CD4-positive, alpha-beta T cell treated with Interferon alpha-2 for 1 hour (primary cell): ENCODE results near the gene COASY.
A peak's percentile ranks its signal among the peaks of the same experiment; 100 is the strongest.
"Not testable (repeated sequence)": the region's sequence is repeated elsewhere in the genome, so short reads cannot be mapped to it uniquely, and the experiment has no call there.

Source experiments
- DNase-seq, 2 donors: peaks; one replicate each; pipeline ENCODE4 v3.0.0-alpha.2; 2020 to 2022

The COASY gene

DNA sequence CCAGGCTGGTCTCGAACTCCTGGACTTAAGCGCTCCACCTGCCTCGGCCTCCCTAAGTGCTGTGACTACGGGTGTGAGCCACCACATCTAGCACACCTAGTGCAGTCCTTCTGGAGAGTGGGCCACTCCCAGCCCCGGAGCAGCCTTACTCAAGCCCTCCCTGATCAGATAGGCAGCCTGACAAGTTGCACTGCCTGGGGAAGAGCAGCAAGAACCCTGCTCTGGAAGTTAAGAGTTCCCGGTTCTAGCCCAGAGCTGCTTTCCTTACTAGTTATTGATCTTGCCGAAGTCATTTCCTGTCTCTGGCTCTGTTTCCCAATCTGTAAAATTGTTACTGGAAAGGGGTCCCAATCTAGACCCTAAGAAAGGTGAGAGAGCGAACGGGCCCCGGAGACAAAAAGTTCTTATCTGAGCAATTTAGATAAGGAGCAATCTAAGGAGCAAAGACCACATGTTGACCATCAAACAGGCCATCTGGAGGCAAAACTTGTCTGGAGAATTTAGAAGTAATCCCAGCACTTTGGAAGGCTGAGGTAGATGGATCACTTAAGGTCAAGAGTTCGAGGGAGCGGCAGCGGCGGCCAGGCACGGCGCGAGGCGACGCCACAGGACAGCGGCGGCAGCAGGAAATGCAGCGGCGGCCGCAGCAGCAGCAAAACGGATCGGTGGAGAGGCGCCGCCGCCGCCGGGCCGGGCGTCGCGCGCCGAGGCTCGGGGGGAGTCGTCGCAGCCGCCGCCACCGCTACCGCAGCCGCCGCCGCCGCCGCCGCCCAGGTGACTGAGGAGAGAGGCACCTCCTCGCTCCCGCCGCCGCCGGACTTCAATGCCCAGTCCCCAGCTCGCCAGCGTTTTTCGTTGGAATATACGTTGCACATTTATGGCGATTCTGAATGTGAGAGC, 30.2 kb upstream of the COASY start:
- DNase-seq, result peak; percentile 47 to 64

DNA sequence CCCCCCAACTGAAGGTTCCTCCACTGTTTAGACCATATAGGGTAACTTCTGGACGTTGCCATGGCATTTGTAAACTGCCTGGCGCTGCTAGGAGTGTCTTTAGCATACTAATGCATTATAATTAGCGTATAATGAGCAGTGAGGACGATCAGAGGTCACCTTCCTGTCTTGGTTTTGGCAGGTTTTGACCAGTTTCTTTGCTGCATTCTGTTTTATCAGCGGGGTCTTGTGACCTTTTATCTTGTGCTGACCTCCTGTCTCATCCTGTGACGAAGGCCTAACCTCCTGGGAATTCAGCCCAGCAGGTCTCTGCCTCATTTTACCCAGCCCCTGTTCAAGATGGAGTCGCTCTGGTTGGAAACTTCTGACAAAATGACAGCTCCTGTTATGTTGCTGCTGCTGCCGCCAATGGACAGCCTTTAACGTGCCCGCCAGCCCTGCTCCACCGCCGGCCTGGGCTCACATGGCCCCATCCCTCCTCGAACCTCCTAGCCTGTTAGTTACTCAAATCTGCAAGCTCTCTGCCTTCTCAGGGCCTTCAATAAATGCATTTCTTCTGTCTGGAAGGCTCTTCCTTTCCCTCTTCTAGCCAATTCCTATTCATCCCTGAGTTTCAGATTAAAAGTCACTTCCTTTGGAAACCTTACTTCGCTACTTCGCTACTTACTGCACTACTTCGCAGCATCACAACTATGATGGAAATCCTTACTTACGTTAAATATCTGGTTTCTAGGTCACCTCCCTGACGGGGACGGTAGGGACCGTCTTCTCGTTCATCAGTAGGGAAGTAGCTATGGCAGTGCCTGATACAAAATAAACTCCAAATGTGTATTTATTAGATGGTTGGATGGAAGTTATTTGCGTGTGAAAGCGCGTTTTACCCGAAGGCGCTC, 26.5 kb upstream of the COASY start:
- no peak for DNase-seq

DNA sequence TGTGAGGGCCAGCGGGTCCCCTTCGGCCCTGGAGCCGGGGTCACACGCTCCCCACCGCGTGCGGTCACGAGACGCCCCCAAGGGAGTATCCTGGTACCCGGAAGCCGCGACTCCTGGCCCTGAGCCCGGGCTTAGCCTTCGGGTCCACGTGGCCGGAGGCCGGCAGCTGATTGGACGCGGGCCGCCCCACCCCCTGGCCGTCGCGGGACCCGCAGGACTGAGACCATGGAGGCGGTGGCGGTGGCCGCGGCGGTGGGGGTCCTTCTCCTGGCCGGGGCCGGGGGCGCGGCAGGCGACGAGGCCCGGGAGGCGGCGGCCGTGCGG, 25.9 kb upstream of the COASY start, which contains the start of gene NAGLU:
NAGLU (plus strand) TSS at position 194 of the 324 bp plus-strand sequence; CDS start at position 226, 32 bp downstream.
- DNase-seq, result peak; percentile 80 to 81

DNA sequence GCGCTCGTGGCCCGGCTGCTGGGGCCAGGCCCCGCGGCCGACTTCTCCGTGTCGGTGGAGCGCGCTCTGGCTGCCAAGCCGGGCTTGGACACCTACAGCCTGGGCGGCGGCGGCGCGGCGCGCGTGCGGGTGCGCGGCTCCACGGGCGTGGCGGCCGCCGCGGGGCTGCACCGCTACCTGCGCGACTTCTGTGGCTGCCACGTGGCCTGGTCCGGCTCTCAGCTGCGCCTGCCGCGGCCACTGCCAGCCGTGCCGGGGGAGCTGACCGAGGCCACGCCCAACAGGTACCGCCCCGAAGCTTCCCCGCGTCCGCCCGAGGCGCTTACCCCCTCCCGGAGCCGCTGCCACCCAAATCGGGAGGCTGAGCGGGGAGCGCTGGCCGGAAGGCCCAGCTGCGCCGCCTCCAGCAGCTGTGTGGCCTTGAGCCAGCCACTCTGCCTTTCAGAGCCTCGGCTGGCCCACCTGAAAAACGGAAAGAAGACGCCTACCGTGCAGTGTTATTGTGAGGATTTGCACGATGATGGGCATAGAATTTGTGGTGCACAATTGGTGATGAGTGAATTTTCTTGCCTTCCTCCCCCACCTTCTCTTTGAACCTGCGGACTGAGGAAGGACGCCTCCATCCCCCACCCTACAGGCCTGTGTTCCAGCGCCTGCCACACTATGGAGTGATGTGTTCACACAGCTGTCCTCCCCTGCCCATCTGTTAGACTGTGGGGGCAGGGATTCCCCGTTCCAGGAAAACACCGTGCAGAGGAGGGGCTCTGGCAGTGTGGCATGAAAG, 25.4 kb upstream of the COASY start:
- DNase-seq, result peak; percentile 55 to 70

DNA sequence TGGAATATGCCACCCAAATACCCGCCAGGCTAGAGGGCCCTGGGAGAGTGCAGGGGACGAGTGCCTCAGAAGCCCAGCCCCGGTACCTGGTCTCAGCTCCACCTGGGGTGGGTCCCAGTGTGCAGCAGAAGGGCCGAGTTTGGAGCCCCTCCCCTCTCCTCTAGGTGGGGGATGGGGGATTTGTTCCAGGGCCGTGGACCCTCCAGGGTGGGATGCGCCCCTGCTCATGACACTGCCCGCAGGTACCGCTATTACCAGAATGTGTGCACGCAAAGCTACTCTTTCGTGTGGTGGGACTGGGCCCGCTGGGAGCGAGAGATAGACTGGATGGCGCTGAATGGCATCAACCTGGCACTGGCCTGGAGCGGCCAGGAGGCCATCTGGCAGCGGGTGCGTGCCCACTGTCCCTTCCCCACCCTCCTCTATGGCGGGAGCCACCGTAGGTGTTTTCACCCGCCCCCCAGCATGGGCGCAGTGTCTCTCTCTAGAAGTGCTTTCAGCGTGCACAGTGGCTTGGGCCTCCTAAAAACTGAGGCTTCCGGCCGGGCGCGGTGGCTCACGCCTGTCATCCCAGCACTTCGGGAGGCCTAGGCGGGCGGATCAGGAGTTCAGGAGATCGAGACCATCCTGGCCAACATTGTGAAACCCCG, 24.7 kb upstream of the COASY start:
- DNase-seq, result no peak

DNA sequence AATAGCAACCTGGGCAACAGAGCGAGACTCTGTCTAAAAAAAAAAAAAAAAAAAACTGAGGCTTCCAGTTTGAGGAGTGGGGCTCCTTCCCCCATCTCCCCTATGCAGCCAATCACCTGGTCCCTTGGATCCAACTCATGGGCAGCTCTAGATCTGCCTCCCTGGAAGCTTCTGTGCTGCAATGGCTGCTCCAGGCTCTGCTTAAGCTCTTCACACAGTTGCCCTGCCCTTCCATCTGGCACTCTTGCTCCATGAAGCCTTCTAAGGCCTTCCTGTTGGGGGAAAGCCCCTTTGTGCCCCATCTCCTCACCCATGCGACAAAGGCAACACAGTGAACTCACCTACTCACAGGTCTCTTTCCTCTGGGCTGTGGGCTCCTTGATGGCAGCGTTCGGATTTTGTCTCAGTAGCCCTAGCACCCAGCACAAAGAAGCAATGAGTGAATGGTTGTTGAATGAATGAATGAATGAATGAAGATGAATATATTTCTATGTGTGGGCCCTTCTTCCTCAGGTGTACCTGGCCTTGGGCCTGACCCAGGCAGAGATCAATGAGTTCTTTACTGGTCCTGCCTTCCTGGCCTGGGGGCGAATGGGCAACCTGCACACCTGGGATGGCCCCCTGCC, 24.0 kb upstream of the COASY start:
- DNase-seq, result no peak

DNA sequence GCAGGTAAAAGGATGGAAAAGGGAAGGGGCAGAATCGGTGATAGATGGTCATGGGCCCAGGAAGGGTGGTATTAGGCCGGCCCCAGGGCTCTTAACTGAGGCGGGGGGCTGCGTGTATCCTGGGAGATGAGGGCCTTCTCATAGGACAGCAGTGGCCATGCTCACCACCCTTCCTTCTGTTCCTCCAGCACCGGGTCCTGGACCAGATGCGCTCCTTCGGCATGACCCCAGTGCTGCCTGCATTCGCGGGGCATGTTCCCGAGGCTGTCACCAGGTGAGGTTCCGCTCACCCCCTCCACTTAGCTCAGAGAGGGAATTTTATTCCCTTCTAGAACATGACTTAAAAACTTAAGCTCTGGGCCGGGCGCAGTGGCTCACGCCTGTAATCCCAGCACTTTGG, 23.5 kb upstream of the COASY start:
- no peak for DNase-seq

DNA sequence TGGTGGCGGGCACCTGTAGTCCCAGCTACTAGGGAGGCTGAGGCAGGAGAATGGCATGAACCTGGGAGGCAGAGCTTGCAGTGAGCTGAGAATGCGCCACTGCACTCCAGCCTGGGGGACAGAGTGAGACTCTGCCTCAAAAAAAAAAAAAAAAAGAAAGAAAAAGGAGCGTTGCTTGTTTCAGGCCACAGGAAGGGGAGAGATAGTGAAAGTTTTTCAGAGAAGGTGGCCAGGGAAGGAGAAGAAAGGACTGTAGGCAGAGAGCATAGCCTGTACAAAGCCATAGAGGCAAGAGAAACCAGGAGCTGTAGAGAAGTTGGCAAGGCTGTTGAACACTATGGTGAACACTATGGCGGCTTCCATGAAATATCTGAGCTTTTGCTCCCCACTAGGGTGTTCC, 21.4 kb upstream of the COASY start:
- DNase-seq, result not testable (repeated sequence)

DNA sequence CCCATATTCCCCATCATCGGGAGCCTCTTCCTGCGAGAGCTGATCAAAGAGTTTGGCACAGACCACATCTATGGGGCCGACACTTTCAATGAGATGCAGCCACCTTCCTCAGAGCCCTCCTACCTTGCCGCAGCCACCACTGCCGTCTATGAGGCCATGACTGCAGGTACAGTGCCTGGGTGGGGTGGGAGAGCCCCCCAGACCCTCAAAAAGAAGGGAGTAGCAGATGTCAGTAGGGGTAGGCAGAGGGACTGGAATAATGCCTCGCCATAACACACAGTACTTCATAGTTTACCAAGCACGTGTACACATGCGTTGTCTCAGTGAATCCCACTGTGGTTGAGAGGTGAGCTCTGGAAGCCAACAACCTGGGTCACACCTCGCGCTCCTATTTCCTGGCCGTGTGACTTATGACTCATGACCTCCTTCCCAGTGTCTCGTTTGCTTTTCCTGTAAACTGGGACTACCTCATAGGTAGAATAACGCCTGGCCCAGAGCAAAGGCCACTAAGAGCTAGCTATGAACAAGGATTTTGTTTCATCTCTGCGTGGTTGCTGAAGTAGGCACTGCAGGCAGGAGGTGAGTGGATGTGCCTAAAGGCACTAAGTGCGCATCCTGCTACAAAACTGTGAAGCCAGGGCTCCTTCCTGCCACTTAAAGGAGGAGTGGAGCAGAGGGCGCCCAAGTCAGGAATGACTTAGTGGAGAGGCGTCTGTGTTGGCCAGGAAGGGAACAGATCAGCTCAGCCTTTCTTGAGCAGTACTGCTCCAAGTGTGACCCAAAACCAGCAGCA, 20.7 kb upstream of the COASY start:
- peak; percentile 22 to 55 for DNase-seq

DNA sequence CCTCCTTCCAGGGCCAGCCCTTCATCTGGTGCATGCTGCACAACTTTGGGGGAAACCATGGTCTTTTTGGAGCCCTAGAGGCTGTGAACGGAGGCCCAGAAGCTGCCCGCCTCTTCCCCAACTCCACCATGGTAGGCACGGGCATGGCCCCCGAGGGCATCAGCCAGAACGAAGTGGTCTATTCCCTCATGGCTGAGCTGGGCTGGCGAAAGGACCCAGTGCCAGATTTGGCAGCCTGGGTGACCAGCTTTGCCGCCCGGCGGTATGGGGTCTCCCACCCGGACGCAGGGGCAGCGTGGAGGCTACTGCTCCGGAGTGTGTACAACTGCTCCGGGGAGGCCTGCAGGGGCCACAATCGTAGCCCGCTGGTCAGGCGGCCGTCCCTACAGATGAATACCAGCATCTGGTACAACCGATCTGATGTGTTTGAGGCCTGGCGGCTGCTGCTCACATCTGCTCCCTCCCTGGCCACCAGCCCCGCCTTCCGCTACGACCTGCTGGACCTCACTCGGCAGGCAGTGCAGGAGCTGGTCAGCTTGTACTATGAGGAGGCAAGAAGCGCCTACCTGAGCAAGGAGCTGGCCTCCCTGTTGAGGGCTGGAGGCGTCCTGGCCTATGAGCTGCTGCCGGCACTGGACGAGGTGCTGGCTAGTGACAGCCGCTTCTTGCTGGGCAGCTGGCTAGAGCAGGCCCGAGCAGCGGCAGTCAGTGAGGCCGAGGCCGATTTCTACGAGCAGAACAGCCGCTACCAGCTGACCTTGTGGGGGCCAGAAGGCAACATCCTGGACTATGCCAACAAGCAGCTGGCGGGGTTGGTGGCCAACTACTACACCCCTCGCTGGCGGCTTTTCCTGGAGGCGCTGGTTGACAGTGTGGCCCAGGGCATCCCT, 18.5 kb upstream of the COASY start:
- no peak for DNase-seq

DNA sequence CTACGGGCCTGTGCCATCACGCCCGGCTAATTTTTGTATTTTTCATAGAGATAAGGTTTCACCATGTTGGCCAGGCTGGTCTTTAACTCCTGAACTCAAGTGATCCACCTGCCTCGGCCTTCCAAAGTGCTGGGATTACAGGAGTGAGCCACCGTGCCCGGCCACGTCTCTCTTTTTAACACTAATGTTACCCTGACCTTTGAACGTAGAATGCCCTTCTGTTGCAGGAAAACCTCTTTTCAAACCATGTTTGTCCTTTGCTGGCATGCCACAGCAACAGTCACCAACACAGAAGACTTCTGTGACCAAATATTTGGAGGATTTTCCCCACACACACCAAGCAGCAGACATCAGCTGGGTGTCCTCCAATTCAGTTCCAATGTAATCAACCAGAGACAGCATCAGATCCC, 17.1 kb upstream of the COASY start:
- no peak for DNase-seq

DNA sequence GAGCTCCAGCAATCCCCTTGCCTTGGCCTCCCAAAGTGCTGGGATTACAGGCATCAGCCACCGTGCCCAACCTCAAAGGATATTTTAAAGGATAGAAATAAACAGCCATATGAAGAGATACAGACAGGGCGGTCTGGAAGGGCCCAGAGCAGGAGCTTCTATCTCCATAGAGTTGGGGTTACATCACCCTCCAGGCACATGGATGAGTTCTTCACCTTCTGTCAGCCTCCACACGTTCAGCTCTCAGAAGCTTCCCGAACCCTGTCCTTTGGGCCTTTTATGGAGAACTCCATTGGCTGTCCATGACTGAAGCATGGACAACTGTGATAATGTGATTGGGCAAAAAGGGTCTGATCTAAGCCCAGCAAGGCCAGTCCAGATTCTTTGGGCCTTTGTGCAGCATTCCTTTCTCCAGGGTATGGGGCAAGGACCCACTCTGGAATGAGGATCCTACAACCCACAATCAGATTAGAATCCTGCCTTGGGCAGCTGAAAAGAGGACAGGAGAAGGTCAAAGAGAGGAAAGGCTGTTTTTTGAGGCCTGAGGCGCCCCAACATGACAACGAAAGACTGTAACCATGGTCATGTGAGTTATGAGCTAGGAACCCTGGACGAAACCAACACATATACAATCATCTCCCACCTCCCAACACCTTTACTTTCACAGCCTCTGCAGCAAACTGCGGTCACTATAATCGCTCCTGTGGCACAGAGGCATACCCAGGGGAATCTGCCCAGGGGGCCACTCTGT, 16.0 kb upstream of the COASY start:
- not testable (repeated sequence) for DNase-seq

DNA sequence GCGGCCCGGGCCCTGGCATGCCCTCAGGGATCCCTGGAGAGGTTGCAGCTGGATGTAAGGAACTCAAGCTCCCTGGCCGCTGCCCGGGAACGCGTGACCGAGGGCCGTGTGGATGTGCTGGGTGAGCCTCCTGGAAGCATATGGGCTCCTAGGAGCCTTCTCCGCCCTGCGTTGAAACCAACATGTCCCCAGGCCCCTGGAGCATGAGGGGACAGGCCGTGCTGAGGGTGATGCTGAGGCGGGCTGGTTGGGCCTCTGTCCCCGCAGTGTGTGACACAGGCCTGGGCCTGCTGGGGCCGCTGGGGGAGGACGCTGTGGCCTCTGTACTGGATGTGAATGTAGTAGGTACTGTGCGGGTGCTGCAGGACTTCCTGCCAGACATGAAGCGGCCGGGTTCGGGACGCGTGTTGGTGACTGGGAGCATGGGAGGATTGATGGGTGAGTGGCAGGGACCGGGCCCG, 14.9 kb upstream of the COASY start:
- DNase-seq, result no peak

DNA sequence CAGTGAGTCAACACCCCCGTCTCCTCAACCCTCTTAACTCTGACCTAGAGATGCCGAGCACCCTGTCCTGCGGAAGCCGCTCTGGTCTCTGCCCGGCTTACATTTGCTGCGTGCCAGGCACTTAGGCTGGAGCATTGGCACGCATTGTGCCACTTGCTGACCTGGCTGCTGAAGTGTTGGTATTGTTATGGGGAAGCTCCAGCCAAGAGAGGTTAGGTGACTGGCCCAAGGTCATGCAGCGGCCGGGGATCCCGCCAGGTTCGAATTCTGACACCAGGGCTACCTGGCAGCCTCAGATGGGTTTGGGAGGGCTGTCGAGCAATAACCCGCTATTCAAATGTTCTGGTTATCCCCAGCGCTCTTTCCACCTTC, 14.3 kb upstream of the COASY start:
- DNase-seq, result no peak

DNA sequence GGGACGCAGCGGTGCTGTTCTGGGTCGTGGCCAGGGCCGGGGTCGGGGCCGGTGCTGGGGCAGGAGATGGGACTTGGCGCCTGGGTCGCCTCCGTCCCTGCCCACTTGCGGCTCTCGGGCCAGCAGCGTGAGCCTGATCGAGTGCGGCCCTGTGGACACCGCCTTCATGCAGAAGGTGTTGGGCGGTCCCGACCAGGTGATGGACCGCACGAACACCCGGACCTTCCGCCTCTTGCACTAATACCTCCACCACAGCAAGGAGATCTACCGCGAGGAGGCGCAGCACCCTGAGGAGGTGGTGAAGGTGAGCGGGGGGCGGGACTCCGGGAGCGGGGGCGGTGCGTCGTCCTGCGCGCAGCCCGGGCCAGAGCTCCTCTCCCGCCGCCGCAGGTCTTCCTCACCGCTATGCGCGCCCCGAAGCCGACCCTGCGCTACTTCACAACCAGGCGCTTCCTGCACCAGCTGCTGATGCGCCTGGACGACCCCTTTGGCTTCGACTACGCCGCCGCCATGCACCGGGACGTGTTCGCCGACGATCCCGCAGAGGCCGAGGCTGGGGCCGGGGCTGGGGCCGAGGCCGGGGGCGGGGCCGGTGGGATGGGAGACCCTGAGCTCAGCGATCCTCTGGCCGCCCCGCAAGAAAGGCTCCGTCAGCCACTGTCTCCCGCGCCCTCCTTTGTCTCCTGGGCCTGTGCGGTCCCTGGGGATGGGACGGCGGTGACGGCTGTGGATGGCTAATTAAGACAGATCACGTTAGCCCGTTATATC, 13.7 kb upstream of the COASY start:
- peak; percentile 81 to 82 for DNase-seq

DNA sequence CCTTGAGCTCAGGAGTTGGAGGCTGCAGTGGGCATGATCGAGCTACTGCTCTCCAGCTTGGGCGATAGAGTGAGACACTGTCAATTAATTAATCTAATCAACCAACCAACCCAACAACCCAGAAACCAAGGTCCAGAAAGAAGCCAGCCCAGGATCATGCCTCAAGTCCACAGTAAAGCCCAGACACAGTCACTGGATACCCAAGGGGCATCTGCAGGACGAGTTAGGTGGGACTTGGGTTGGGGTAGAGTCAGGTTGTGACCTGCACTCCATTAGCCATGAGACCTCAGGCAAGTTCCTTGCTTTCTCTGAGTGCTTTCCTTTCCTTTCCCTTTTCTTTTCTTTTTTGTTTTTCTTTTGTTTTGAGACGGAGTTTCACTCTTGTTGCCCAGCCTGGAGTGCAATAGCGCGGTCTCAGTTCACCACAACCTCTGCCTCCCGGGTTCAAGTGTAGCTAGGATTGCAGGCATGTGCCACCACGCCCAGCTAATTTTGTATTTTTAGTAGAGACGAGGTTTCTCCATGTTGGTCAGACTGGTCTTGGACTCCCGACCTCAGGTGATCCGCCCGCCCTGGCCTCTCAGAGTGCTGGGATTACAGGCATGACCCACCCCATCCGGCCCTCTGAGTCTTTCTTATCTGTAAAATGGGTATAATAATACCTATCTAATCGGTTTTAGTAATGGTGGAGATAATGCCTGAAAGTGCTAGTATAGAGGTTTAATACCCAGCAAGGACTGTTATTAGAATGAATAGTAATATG, 12.8 kb upstream of the COASY start:
- DNase-seq, result no peak

DNA sequence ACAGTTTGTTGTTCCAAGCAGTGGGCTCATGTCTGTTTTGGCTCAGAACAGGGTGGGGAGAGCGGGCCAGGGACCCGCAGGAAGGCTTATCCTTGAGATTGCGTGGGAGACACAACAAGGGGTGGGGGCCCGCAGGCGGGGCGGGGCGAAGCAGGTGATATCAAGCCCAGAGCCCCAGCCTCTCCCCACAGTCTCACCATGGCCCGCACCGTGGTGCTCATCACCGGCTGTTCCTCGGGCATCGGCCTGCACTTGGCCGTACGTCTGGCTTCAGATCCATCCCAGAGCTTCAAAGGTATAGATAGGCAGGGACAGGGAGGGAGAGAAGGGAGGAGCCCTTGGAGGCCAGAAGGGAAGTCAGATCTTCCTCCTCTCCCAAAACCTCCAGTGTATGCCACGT, 9.2 kb upstream of the COASY start, which contains the start of gene HSD17B1:
HSD17B1 (plus strand) TSS at position 188 of the 400 bp plus-strand sequence; CDS start at position 199, 11 bp downstream.
- DNase-seq, result not testable (repeated sequence)
